Left lung (tissue), 10 donors: Measurements from ENCODE around the gene GOLM1. TPM values are rescaled to one million over a fixed set of nuclear protein-coding genes. Genes with fewer than 3 reads are reported as not detected.

ENCODE experiments used
- ATAC-seq: fragments of 200-7000 bp; cut with Tn5 transposase; one replicate; pipeline ENCODE4 v1.9.1; 2020; ENCODE audit warnings: moderate library complexity
- DNase-seq, 4 donors: peaks; one replicate each; pipeline ENCODE4 v3.0.0-alpha.2; 2013 to 2020
- H3K27ac ChIP-seq, 2 donors: fragments of 200-600 bp; sonication (generic) in 1 of 2; one replicate each; pipeline versions ENCODE4 v1.5.0 to v1.8.0; 2020 to 2021
- H3K27me3 ChIP-seq, 2 donors: fragments of 200-600 bp; sonication (generic) in 1 of 2; one replicate each; pipeline versions ENCODE4 v1.5.0 to v1.8.0; 2020 to 2021
- H3K36me3 ChIP-seq, 2 donors: fragments of 200-600 bp; sonication (generic) in 1 of 2; one replicate each; pipeline versions ENCODE4 v1.5.0 to v1.8.0; 2020 to 2021
- H3K4me1 ChIP-seq, 2 donors: fragments of 200-600 bp; one replicate each; pipeline ENCODE4 v1.8.0; 2021
- H3K4me3 ChIP-seq, 2 donors: fragments of 200-600 bp; sonication (generic) in 1 of 2; one replicate each; pipeline versions ENCODE4 v1.5.0 to v1.8.0; 2020 to 2021; ENCODE audit warnings: mild to moderate bottlenecking in 1 of 2
- H3K9me3 ChIP-seq, 2 donors: fragments of 200-600 bp; sonication (generic) in 1 of 2; one replicate each; pipeline versions ENCODE4 v1.5.0 to v1.8.0; 2020 to 2021
- intact Hi-C, 2 donors: fragments of 100-400 bp; cut with DNase I; formaldehyde crosslinking; loops; one replicate each; pipeline versions ENCODE4 v1.11.2 to v1.14.2; 2022
- polyA plus RNA-seq, 6 donors: library from polyadenylated mRNA; unstranded; fragments of 120-200 nt; gene quantifications; one replicate each; pipeline ENCODE4 v1.2.1, GENCODE V29; 2013; ENCODE audit not compliant: insufficient read length in 6 of 6
- total RNA-seq, 2 donors: library from RNA; stranded (reverse); fragmentation: NEBNext Ultra II Directional; extraction: Animal tissue kit (Norgen Biotek cat#: 25700); gene quantifications; one replicate each; pipeline ENCODE4 v1.2.1, GENCODE V29; 2021
- TF ChIP-seq, protein P1 (sequence below), 2 donors: fragments of 200-600 bp; sonication (generic) in 1 of 2; IDR thresholded peaks; one replicate each; pipeline versions ENCODE4 v1.5.0 to v1.8.0; 2021; ENCODE audit warnings: antibody characterized with exemption in 2 of 2
- donor health status: DM: no; HTN: yes; CAD: no.
- donor health status: DM: no; HTN: no; CAD: no.

Gene GOLM1
- total and polyA plus RNA-seq, 8 donors = 30.9 to 115 (median 111) TPM

GRCh38 chr9:86034863-86035734, 64.3 kb downstream of the GOLM1 start:
- H3K4me1 ChIP-seq = no peaks in the 10 kb centered on the region
- no peak overlapping the region for H3K27ac ChIP-seq
- ATAC-seq (no peak), DNase-seq (no peak)
- no peaks in the 10 kb centered on the region for H3K27me3 ChIP-seq
- no peak overlapping the region for H3K4me3 ChIP-seq
- no peaks in the 10 kb centered on the region for H3K36me3 ChIP-seq
- intact Hi-C loops = no loop called here
- TF ChIP-seq, protein P1, sequence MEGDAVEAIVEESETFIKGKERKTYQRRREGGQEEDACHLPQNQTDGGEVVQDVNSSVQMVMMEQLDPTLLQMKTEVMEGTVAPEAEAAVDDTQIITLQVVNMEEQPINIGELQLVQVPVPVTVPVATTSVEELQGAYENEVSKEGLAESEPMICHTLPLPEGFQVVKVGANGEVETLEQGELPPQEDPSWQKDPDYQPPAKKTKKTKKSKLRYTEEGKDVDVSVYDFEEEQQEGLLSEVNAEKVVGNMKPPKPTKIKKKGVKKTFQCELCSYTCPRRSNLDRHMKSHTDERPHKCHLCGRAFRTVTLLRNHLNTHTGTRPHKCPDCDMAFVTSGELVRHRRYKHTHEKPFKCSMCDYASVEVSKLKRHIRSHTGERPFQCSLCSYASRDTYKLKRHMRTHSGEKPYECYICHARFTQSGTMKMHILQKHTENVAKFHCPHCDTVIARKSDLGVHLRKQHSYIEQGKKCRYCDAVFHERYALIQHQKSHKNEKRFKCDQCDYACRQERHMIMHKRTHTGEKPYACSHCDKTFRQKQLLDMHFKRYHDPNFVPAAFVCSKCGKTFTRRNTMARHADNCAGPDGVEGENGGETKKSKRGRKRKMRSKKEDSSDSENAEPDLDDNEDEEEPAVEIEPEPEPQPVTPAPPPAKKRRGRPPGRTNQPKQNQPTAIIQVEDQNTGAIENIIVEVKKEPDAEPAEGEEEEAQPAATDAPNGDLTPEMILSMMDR (IDR thresholded peaks at IDR 0.05) = peak in 1 of 2 donors; percentile 20
- H3K9me3 ChIP-seq = no peaks in the 10 kb centered on the region

GRCh38 chr9:86027767-86028166, 71.6 kb downstream of the GOLM1 start:
- TF ChIP-seq, protein P1 (IDR thresholded peaks at IDR 0.05) = no peak
- Histone ChIP-seq H3K27me3 (no peaks in the 10 kb centered on the region), H3K4me1 (no peaks in the 10 kb centered on the region), H3K9me3 (no peaks in the 10 kb centered on the region), H3K27ac (no peak overlapping the region), H3K36me3 (peaks cover 0 to 53% of the 10 kb centered on the region in 2 donors), H3K4me3 (no peak overlapping the region)
- intact Hi-C loops = no loop called here
- no peak for DNase-seq
- ATAC-seq = no peak

DNA sequence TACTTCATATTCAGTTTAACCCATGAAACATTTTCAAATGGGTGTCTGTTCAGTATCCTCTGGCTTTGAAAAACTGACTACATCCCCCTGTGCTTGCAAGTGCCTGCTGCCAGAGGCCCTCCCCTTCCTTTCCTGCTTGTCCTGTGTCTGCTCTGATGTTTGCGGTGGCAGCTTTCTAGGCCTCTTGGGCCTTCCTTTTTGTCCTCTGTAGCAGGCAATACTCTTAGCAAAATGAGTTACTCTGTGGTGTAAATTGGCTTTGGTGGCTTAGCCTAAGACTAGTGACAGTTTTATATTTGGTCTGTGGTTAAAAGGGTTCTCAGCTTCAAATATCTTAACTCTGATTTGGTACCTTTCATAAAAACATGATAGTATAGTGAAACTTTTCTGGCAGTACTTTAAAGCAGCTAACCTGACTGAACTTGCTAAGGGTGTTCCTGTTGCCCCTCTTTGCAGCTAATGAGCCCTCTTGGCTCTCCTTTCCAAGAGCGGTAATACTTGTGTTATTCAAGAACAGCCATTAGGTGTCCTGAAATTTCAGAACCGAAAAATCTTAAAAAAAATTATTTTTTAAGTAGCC, 76.6 kb downstream of the GOLM1 start:
- ATAC-seq (no peak), DNase-seq (no peak)
- Histone ChIP-seq H3K9me3 (no peaks in the 10 kb centered on the region), H3K4me3 (no peak overlapping the region), H3K36me3 (peaks cover 0 to 88% of the 10 kb centered on the region in 2 donors), H3K4me1 (no peaks in the 10 kb centered on the region), H3K27ac (no peak overlapping the region), H3K27me3 (no peaks in the 10 kb centered on the region)
- intact Hi-C loops = no loop called here
- TF ChIP-seq, protein P1 (IDR thresholded peaks at IDR 0.05) = no peak

DNA sequence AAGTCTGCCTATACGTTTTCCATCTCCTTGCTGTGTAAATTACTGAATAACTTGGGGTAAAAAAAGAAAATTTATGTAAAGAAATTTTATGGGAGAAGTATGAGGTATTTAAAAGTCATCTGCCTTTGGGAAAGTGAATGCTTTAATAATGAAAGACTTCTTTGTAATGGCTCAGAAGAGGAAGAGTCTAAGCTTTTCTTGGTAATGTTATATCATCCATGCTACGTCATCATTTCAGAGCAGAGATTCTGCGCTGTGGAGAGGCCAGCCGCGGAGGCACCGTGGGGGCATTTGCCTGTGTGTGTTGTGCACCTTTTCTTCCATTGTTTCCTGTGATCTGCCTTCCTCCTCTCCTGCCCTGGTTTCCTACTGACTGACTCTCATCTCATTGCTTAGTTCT, 78.2 kb downstream of the GOLM1 start:
- H3K36me3 ChIP-seq = peaks cover 0 to 89% of the 10 kb centered on the region in 2 donors
- no peak for DNase-seq
- no peak overlapping the region for H3K4me3 ChIP-seq

DNA sequence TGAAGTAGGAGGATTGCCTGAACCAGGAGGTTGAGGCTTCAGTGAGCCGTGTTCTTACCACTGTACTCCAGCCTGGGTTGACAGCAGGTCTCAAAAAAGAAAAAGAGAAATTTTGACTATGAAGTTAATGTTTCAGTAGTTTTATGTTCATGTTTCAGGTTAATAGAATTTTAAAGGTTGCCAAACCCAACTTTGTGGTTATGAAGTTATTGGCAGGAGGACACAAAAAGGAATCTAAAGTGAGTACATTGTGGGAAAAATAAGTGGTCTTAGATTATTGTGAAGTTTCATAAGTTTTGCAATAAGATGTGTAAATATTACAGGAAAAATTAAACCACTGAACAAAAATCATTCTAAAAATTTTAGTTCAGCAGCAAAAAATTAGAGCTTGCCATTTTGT, 78.6 kb downstream of the GOLM1 start:
- TF ChIP-seq, protein P1 (IDR thresholded peaks at IDR 0.05) = no peak
- Histone ChIP-seq H3K27me3 (no peaks in the 10 kb centered on the region), H3K27ac (no peak overlapping the region), H3K9me3 (no peaks in the 10 kb centered on the region), H3K36me3 (peaks cover 0 to 85% of the 10 kb centered on the region in 2 donors), H3K4me1 (no peaks in the 10 kb centered on the region), H3K4me3 (no peak overlapping the region)
- no peak for DNase-seq
- intact Hi-C loops = no loop called here
- ATAC-seq = no peak

More for the DNA sequence above, 78.2 kb downstream of the GOLM1 start:
- no peaks in the 10 kb centered on the region for H3K4me1 ChIP-seq
- H3K27ac ChIP-seq = no peak overlapping the region
- no peaks in the 10 kb centered on the region for H3K9me3 ChIP-seq
- intact Hi-C loops = no loop called here
- no peak for ATAC-seq
- TF ChIP-seq, protein P1 (IDR thresholded peaks at IDR 0.05) = no peak
- H3K27me3 ChIP-seq = no peaks in the 10 kb centered on the region
